Gastroesophageal sphincter (tissue), 3 donors: ENCODE data around the gene RPP14.

Experiments
- POLR2A ChIP-seq, 2 donors: fragments of 450-650 bp; IDR thresholded peaks; one replicate each; pipeline ENCODE4 v1.6.1; 2017; ENCODE audit warnings: antibody characterized with exemption in 2 of 2, mild to moderate bottlenecking in 2 of 2, moderate library complexity in 1 of 2
- POLR2AphosphoS5 ChIP-seq: sonication (generic); formaldehyde crosslinking; IDR thresholded peaks from one replicate; pipeline ENCODE4 v1.6.1; 2017; ENCODE audit warnings: antibody characterized with exemption
- TF ChIP-seq, protein P1 (sequence below), 4 experiments: fragments of 200-600 bp in 2 of 4; fragments of 450-650 bp in 2 of 4; sonication (generic) in 1 of 4; IDR thresholded peaks; one replicate each; pipeline ENCODE4 v1.5.1; 2017 to 2019; ENCODE audit warnings: antibody characterized with exemption in 4 of 4, mild to moderate bottlenecking in 2 of 4, moderate library complexity in 2 of 4

- TF ChIP-seq, protein P1, sequence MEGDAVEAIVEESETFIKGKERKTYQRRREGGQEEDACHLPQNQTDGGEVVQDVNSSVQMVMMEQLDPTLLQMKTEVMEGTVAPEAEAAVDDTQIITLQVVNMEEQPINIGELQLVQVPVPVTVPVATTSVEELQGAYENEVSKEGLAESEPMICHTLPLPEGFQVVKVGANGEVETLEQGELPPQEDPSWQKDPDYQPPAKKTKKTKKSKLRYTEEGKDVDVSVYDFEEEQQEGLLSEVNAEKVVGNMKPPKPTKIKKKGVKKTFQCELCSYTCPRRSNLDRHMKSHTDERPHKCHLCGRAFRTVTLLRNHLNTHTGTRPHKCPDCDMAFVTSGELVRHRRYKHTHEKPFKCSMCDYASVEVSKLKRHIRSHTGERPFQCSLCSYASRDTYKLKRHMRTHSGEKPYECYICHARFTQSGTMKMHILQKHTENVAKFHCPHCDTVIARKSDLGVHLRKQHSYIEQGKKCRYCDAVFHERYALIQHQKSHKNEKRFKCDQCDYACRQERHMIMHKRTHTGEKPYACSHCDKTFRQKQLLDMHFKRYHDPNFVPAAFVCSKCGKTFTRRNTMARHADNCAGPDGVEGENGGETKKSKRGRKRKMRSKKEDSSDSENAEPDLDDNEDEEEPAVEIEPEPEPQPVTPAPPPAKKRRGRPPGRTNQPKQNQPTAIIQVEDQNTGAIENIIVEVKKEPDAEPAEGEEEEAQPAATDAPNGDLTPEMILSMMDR (IDR thresholded peaks at IDR 0.05): no peak
- no peak for TF ChIP-seq POLR2A (IDR thresholded peaks at IDR 0.05)
- TF ChIP-seq POLR2AphosphoS5: no peak
Observed at GRCh38 chr3:58334013-58334321, 27.9 kb downstream of the RPP14 start.
